Uterus (tissue), 2 donors: Measurements from ENCODE around the gene RHBG.

Experiments used
- CTCF ChIP-seq, 4 experiments: fragments of 200-600 bp in 2 of 4; fragments of 450-650 bp in 2 of 4; sonication (generic) in 2 of 4; IDR thresholded peaks; one replicate each; pipeline ENCODE4 v1.5.1; 2016 to 2019; ENCODE audit warnings: antibody characterized with exemption in 4 of 4, mild to moderate bottlenecking in 2 of 4, moderate library complexity in 1 of 4
- POLR2A ChIP-seq, 2 donors: fragments of 450-650 bp; IDR thresholded peaks; one replicate each; pipeline ENCODE4 v1.6.1; 2016; ENCODE audit warnings: antibody characterized with exemption in 2 of 2, mild to moderate bottlenecking in 1 of 2, moderate library complexity in 1 of 2

- TF ChIP-seq POLR2A (IDR thresholded peaks at IDR 0.05) (no peak), CTCF (IDR thresholded peaks at IDR 0.05) (no peak)
Observed at GRCh38 chr1:156412653-156413321, 43.8 kb downstream of the RHBG start.
